IMR-90 (cell line): ENCODE measurements around the gene NRL.

Experiments
- BHLHE40 ChIP-seq: fragments of 150-350 bp; IDR thresholded peaks from 2 replicates; pipeline ENCODE4 v1.6.1; 2016; ENCODE audit warnings: mild to moderate bottlenecking, low read depth, low read length
- CEBPB ChIP-seq: IDR thresholded peaks from 2 replicates; pipeline ENCODE4 v1.6.1; 2012; ENCODE audit warnings: low read depth, low read length, improper control_type of control experiment
- CTCF ChIP-seq: conservative IDR thresholded peaks from 2 replicates; pipeline ENCODE4 v1.5.1; 2012; ENCODE audit warnings: mild to moderate bottlenecking, low read depth, low read length, improper control_type of control experiment
- NFE2L2 ChIP-seq: fragments of 150-350 bp; IDR thresholded peaks from 2 replicates; pipeline ENCODE4 v1.6.1; 2016; ENCODE audit warnings: low read depth, mild to moderate bottlenecking, low read length
- POLR2A ChIP-seq: IDR thresholded peaks from 2 replicates; pipeline ENCODE4 v1.6.1; 2012; ENCODE audit warnings: mild to moderate bottlenecking, low read depth, low read length
- USF2 ChIP-seq: fragments of 150-350 bp; IDR thresholded peaks from 2 replicates; pipeline ENCODE4 v1.6.1; 2017; ENCODE audit warnings: mild to moderate bottlenecking, antibody characterized with exemption, low read length, low read depth

GRCh38 chr14:24133735-24134134, 19.0 kb upstream of the NRL start:
- no peak for TF ChIP-seq CTCF
- TF ChIP-seq POLR2A = no peak
- no peak for TF ChIP-seq CEBPB
- TF ChIP-seq USF2 = no peak
- TF ChIP-seq BHLHE40 = no peak
- TF ChIP-seq NFE2L2 = no peak
